Endometrium (tissue), 2 donors: ENCODE results near the gene LSP1.

Experiments used
- FAIRE-seq: peaks from 2 replicates; lab custom pipeline; 2012; peaks lifted over from hg19 to GRCh38; lab: Jason Lieb, UNC
- donor health status: control.
- donor health status: control.

The LSP1 gene

DNA sequence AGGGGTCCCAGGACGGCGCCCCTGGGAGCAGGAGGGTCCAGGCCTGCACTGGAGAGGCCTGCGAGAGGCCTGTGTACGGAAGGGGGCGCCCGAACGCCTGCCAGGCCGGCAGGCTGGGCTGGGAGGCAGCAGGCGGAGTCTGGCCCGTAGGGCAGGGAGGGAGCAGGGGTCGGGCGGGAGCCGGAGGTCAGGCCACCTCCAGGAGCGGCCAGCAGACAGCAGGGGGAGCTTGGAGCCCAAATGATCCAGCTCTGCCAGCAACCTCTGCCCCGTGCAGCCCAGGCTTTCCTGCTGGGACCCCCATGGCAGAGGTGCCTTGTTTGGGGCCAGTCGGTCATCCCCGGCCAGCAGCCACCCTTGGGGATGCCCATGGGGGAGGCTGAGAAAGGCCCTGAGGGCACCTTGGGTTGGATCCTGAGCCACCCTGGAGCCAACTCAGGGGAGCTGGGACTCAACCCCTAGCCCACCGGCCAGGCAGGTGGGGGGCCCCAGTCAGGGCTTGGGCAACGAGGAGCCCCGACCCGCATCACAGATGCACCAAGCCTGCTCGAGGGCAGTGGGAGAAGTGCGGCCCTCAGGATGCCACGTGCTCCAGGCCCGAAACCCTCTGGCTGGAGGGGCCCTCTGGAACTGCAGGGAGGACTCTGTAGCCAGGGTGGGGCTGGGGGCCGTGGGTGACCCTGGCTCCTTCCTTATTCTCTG lies 27.7 kb upstream of the LSP1 start:
- no peak for FAIRE-seq

- FAIRE-seq, result no peak
Observed at GRCh38 chr11:1825785-1826451, 27.0 kb upstream of the LSP1 start.

DNA sequence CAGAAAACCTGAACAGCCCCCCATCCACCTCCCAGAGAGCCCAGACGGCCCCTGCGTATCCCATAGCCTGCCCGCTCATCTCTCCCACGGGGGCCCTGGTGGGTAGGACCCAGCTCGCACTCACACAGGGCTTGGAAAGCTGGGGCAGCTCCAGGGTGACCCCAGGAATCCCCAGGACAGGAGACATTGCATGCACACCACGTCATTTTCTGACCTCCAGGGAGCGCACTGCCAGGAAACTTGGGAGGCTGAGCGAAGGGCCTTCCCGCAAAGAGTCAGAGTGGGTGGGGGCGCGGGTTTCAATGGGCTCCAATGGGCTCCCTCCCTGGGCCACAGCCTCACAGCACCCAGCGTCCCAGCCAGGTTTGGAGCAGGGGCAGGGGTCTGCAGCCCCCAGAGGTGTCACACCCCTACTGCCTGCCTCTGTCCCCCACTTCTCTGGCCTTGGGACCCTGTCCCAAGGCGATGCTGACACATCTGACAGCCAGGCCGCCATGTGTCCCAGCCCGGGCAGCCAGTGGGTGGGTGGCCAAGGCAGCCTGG lies 26.3 kb upstream of the LSP1 start:
- no peak for FAIRE-seq

DNA sequence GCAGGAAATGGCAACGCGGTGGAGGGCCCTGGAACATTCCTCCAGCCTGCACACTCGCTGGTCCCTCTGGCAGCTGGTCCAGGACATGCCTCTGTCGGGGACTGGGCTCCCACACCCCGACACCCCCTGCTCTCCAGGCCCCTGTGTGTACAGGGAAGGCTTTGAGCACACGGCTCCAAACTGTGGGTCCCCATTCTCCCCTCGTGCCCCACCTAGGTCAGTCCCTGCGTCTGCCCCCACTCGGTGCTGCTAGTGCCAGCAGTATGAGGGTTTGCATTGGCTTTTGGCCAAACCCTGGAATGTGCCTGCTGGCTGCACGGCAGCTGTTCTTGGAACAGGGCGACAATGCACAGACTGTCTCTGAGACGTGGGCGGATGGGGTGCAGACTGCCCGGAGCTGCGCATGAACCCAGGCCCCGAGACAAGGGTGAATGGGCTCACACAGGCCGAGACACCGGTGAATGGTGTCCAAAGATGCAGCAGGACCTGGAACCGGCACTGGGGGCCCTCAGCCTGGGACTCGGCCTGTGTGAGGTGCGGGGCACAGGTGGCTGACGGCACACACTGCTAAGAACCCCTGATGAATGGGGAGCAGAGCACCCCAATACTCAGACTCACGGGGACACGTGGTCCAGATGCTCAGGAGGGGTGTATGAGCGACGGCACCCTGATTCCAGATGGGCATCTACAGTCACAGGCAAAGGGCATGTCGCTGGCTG lies 25.6 kb upstream of the LSP1 start:
- FAIRE-seq, result no peak

GRCh38 chr11:1827931-1828330 lies 25.0 kb upstream of the LSP1 start:
- FAIRE-seq, result no peak

- FAIRE-seq, result no peak
Observed at GRCh38 chr11:1828542-1828941, 24.3 kb upstream of the LSP1 start.

GRCh38 chr11:1829039-1829820 lies 23.7 kb upstream of the LSP1 start:
- FAIRE-seq, result no peak

DNA sequence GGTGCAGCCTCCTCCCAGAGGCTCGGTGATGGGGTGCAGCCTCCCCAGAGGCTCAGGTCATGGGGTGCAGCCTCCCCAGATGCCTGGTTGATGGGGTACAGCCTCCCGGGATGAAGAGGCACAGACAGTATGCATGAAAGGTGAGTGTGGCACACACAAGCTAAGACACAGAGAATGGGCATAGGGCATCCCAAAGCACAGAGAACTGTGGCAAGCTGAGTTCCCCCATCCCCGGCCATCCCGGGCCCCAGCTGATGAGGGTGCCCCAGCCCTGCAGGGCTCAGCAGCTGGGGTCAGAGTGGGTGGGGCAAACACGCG lies 22.9 kb upstream of the LSP1 start:
- no peak for FAIRE-seq

GRCh38 chr11:1830322-1831223 lies 22.3 kb upstream of the LSP1 start:
- FAIRE-seq, result no peak

DNA sequence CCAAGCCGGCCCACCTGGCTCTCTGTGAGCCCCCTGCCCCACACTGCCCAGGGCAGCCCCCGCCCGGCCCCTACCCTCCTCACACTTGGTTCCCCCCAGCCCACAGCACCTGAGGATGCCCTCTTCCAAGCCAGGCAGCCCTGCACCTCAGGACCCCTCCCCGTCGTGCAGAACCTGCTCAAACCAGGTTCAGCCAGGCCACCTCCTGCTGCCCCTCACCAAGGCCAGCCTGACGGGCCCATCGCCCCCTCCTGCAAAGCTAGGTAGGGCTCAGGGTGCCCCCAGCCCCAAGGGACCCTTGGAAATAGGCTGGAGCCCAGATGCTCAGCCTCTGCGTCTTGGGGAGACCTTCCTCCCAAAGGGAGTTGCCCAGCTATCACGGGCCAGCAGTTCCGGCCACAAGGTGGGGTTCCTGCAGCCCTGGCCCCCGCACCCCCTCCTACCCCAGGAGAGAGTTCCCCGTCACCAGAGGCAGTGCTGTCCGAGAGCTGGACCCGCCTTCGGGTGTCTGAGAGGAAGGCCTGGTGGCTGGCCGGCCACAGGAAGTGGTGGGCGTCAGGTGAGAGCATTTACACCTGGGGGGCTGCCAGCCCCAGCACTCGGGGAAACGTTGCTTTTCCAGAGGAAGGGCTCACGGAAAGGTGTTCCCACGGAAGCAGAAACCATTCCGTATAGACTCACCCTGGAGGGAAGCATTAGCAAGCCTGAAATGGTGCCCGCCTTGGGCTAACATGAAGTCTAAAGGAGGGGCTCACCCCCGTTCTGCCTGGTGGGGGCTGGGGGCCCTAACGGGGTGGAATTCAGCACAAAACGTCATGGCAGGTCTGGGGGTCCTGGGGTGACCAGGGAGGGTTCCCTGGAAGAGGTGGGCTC lies 21.3 kb upstream of the LSP1 start:
- FAIRE-seq, result no peak

DNA sequence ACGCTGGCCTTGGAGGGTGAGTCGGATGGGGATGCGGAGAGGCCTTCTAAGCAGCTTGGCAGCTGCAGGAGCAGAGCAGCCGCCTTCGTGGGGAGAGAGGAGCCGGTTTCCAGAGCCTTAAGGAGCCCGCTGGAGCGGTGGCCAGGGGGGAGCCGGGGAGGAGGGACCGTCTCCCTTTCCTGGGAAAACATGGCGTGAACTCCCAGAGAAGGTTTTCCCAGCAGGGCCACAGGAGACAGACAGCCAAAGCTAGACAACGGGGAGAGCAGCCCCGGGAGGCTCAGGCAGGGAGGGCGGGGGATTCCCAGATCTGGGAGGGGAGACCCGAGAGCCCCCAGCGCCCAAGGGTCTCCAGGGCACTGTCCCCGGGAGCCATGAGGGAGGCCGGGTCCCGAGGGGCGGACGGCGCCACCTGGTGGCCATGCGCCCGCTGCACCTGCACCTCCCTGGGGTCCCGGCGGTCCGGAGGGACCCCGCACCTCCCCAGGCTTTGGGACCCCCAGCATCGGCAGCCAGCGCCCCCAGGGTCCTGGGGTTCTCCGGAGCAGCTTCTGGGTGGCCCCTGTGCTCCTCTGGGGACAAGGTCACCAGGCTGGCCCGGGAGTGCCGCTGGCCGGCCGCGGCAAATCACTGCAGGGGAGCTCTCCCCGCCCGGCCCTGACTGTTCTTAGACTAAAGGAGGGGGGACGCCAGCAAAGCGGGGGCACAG lies 20.5 kb upstream of the LSP1 start:
- FAIRE-seq, result no peak

GRCh38 chr11:1832920-1833295 lies 20.0 kb upstream of the LSP1 start:
- FAIRE-seq, result no peak

DNA sequence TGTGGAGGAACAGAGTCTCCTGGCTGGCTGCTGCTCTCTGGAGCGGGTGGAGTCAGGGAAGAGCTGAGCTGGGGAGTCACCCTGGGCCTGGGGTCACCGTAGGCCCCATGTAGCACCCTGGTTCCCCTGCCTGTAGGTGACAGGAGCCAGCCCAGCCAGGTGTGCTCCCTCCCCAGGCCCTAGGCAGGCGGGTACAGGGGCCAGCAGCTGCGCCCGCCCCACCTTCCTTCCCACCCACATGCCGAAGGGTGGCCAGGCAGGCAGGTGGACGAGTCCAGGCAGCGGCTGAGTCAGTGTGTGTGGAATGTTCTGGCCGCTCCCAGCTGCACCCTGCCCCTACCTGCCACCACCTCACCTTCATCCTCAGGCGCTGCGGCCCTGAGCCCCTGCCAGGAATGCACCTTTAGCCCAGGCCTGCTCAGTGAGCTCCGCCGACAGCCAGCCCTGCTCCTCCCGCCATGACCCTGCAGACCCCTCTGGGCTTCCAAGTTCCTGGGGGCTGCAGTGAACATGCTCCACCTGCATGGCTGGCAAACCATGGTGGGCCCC lies 18.7 kb upstream of the LSP1 start:
- no peak for FAIRE-seq

GRCh38 chr11:1834779-1835670 lies 17.9 kb upstream of the LSP1 start, which contains the start of gene SYT8:
Gene SYT8 (plus strand): TSS chr11:1834990. CDS start chr11:1835106, 116 bp downstream.
- FAIRE-seq, result no peak

DNA sequence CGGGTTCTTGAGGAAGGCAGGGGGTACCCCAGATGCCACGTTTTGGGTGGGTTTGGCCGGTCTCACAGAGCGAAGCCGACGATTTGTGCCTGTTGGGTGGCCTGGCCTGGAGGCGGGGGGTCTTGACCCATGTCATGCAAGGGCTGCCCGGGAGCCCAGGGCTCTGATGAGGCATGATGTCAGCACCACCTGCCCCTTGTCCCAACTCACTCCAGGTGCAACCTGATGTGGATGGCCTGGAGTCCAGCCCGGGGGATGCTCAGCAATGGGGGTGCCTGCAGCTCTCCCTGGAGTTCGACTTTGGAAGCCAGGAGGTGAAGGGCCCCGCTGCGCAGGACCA lies 17.2 kb upstream of the LSP1 start:
- no peak for FAIRE-seq

DNA sequence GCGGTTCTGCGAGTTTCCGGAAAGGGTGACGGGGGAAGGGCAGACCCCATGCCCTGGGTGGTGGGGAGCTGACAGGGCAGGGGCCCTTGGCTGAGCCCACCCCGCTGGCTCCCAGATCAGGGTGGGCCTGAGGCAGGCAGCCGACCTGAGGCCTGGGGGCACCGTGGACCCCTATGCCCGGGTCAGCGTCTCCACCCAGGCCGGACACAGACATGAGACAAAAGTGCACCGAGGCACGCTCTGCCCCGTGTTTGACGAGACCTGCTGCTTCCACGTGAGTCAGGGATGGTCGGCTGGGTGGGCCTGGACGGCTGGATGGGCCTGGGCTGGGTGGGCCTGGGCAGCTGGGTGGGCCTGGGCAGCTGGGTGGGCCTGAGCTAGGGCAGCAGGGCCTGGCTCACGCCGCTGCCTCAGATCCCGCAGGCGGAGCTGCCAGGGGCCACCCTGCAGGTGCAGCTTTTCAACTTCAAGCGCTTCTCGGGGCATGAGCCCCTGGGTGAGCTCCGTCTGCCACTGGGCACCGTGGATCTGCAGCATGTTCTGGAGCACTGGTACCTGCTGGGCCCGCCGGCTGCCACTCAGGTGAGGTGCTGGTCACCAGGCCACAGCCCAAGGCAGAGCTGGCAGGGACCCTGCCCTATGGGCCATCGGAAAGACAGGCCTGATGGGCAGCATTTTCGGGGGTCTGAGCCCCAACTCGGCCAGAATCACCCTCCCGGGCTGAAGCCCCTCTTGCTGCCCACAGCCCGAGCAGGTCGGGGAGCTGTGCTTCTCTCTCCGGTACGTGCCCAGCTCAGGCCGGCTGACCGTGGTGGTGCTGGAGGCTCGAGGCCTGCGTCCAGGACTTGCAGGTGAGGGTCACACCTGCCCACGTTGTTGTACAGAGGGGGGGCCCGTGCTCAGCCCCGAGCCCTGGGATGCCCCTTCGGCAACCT lies 16.6 kb upstream of the LSP1 start:
- no peak for FAIRE-seq
